Sciatic nerve (tissue), 2 donors: Measurements from ENCODE around the gene HGF. TPM values are rescaled to one million over a fixed set of nuclear protein-coding genes. Genes with fewer than 3 reads are reported as not detected.
A peak's percentile ranks its signal among the peaks of the same experiment; 100 is the strongest.

Experiments
- ATAC-seq: fragments of 200-7000 bp; cut with Tn5 transposase; one replicate; pipeline ENCODE4 v1.9.1; 2020; ENCODE audit warnings: mild to moderate bottlenecking, moderate library complexity
- DNase-seq: peaks from one replicate; pipeline ENCODE4 v3.0.0-alpha.2; 2020; ENCODE audit warnings: low spot score
- intact Hi-C: fragments of 100-400 bp; cut with DNase I; formaldehyde crosslinking; loops from one replicate; pipeline ENCODE4 v1.14.2; 2022
- total RNA-seq: library from RNA; stranded (reverse); fragmentation: NEBNext Ultra II Directional; extraction: Animal tissue kit (Norgen Biotek cat#: 25700); gene quantifications from one replicate; pipeline ENCODE4 v1.2.1, GENCODE V29; 2021
- donor health status: DM: no; HTN: no; CAD: no.
- donor health status: DM: no; HTN: no; CAD: no.

HGF gene
- total RNA-seq, 1 donor from 2014 or later, result 48.8 TPM

DNA sequence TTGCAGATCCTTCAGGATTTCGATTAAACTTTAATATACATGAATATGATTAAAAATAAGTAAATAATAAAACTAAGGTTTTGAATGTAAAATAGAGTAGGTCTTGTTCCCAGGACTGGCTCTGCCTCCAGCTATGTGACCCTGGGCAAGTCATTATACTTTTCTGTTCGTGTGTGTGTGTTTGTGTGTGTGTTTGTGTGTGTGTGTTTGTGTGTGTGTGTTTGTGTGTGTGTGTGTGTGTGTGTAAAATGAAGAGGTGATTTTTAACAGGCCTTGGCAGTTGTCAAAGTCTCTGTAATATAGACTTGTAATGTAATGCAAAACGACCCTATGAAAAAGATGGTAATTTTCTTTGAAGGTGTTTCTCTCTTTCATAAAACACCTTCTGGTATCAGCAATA, 79.2 kb downstream of the HGF start:
- ATAC-seq, result no peak
- no peak for DNase-seq
- intact Hi-C loops, result no loop called here

DNA sequence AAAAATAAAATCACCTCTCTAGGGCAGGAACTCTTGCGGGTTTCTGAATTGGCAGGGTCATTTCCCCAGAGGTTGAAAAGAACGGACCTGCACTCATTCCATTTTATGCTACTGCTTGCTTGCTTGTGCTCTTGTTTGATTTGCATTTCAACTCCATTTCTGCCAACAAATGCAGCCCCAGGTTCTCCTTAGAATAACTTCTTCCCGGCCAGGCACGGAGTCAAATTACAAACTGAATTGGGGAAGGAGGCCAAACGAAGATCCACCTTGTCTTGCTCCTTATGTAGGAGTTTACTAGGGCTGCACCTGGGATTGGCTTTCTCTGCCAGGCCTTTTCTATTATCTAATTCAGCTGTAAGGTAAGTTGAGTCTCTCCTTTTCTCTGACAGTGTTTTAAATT, 79.6 kb downstream of the HGF start:
- intact Hi-C loops, result no loop called here
- no peak for ATAC-seq
- DNase-seq, result no peak

DNA sequence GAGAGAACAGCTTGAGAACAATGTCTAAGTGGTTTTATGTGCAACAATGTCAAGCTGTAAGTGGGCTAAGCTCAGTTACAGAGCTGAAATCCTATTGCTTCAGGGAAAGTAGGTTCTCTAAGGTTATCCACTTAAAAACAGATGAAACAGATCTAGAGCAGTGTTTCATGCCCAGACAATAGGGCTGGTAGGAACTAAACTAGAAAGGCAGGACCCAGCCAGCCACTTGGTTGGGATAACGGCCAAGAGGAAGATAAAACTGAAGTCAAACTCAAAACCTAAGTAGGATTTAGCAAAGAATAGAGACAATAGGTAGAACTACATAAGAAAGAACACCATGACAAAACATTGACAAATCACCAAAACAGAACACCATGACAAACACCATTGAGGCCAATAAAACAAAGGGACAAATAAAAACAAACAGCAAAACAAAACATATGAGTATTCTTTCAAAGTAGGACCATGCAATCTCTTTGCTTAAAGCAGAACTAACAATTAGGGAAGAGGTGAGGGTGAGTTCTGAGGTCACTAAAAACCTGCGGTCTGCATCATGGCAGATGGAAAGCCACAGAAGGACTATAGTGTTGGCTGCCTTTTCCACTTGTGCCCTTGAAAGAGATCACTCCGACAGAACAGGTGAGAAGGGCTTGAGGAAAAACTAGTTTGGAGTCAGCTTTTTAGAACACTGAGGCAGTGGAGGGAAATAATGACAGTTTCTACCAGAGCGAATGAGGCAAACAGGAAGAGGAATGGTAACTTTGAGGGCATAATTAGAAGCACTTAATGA, 81.0 kb downstream of the HGF start:
- intact Hi-C loops, result no loop called here
- ATAC-seq (no peak), DNase-seq (no peak)

DNA sequence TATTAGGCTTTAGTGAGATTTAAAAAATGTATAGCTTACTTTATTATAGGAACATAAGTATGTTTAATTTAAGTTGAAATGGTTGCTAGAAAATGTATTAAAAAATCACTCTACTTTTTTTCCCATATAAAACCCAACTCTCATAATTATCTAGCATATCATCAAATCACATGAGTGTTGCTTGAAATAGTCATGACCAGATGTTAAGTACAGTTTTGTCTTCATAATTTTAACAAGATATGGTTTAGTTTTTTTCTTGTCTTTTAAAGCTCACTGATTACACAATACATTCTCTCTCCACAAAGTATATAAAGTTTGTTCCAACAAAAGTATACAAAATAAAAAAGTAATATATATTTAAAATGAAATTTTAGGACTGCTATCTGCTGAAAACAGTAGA, 82.8 kb downstream of the HGF start:
- no peak for DNase-seq
- intact Hi-C loops, result no loop called here

DNA sequence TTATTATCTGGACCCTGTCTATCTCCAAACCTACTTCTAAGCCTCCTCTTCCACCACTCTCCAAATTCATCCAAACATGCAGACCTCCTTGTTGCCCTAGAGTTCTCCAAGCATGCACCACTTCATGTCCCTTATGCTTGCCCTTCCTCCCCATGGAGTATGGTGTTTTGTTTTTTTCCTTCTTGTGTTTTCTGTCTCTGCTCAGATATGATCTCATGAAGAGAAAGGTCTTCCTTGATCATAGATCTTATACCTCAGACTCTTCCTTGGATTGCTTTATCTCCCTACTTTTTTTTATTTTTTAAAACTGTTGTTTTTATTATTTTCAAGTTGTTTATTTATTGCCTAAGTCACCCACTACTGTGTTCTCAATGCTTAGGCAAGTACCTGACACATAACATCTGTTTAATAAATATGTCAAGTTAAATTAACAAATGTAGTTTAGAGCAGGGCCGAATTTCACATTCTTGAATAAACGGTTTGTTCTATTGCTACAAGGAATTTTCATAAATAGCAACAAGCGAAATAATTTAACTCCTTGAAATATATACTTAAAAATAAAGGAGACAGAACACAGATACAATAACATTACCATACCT, 84.5 kb downstream of the HGF start:
- no peak for ATAC-seq
- DNase-seq, result no peak
- intact Hi-C loops, result no loop called here

More for the DNA sequence above, 82.8 kb downstream of the HGF start:
- no peak for ATAC-seq

DNA sequence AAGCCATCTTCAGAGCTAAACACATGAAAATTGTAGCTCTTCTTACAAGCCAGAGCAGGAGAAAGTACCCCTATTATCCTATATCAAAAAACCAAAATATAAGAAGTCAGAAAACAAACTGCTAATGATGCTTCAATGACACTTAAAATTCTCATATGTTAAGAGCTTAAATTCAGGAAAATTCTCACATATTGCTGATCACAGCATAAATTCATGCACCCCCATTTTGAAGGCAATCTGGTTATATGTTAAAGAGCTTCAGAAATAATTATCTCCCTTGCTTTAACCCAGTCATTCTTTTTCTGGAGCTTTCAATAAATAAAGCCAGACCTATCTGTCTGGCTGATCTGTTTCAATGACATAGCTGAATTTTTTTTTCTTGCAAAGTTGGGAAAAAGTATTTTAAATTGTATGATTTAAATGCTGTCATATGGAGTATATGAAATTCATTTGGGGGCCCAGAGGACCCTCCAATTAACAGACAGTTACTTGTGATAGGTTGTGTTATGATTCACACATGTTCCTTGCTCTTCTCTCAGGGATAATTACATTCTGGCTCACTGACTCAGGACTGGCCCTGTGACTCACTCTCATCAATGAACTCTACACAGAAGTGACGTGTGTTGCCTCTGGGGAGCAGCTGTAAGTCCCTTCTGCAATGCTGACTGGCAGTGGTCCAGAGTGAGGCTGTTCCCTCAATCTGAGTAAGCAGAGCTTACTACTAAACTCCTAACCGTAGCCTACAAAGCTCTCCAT, 85.2 kb downstream of the HGF start:
- intact Hi-C loops, result no loop called here
- DNase-seq, result peak; percentile 93
- peak; percentile 97 for ATAC-seq

DNA sequence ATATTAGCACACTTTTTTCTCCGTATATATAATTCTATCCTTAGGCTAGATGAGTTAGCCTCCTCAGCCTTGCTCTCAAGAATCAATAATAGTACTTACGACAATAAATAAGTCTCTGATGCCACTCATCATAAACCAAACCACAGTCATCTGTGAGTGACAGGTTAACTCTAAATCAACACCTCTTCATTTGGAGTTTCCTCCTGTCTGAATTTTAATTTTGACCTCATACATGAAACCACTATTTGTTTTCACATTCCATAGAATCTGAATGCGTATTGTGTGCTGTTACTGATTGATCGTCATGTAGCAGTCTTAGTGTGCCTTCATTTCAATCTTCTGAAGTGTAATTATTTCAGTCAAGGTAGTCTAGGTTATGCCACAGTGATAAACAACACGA, 85.8 kb downstream of the HGF start:
- no peak for ATAC-seq
- DNase-seq, result no peak
- intact Hi-C loops, result no loop called here

DNA sequence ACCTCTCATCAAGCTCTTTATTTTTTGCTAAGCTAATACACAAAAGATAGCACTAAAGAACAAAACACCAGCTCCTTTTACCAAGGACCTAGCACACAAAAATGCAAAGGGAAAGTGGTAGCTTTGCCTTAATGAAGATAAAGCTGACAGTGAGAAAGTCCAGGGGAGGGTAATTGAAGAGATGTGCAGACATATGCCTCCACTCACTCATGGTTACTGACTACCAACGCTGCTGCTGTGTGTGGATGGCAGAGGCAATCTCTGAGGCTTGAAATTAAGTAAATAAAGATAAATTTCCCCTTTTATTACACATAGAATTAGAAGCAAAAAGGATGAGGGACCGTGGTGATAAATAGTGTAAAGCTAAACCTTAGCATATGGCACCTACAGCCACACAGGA, 87.0 kb downstream of the HGF start:
- no peak for ATAC-seq
- intact Hi-C loops, result no loop called here
- no peak for DNase-seq

DNA sequence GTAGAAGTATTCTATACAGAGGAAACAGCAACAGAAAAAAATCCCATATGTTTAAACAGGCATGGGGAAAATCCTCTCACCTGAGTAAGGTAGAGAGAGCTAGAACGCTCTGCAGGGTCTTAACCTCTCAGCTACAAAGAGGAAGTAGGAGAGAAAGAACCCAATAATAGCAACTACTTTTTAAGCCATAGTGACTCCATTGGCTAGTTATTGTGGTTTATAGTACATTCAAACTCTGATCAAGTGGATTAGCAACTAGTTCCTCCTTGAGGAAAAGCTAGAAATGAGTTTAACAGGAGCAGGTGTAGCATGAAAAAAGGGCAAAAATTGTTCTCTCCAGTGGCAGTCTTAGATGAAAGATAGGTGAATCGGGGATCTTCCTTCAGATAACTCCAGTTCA, 89.7 kb downstream of the HGF start:
- DNase-seq (no peak), ATAC-seq (no peak)
- intact Hi-C loops, result no loop called here

DNA sequence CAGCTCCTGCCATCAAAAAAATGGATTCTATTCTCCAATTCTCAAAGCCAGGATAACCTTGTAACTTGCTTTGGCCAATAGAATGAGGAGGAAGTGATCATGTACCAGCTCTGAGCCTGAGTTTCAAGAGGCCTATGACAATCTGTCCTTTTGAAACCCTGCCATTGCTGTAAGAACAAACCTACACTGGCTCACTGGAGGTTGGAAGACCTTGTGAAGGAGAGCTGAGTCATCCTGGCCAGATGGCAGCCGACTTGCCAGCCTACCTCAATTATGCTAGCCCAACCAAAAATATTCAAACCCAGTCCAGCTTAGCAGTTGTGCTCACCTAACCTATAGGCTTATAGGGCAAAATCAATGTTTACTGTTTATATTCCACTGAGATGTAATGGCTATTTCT, 93.0 kb downstream of the HGF start:
- DNase-seq, result no peak
- intact Hi-C loops, result no loop called here

DNA sequence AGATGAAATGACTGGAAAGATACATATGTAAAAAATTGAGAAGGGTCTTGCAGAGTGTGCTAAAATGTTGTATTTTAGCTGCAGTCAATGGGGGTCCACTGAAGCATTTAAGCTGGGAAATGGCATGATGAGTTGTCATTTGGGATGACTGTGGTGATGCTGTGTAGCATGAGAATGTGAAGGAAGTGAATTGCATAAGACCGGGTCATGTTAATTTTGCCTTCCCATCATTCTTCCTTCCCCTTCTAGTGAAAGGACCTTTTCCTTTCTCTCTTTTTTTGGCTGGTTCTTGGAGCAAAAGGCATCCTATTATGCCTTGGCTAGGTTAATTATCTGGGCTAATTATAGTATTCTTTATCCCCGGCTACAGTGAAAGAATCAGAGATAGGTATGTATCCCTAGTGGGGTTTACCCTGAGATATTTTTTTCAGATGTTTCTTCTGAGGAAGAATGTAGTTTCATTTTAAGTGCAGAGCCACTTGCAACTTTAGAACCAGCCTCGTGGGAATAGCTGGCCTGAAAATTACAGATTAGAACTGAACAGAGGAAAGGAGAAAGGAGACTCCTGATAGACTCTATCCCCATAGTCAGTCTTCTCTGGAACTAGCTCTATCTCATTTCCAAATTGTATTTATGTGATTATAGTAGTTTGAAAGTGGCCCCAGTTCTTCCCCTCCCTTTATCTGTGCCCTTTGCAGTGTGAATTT, 93.6 kb downstream of the HGF start:
- ATAC-seq (peak; percentile 30), DNase-seq (no peak)
- intact Hi-C loops, result no loop called here

More for the DNA sequence above, 93.0 kb downstream of the HGF start:
- no peak for ATAC-seq

DNA sequence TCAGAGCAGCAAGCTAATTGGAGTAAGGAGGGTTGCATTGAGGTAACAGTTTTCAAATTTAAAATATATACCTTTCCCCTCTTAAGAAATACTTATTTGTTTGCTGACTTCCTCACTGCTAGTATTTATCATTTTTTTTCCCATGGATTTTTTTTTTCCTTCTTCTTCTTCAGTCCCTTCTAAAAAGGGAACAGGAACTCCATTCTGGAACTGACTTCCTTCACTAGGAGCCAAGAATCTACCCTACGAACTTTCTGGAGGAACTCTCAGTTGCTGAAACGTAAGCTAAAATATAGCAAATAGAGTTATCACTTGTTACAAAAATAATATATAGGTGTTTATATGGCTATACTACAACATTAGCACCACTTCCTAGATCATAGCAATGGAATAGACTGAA, 95.4 kb downstream of the HGF start:
- ATAC-seq, result no peak
- no peak for DNase-seq
- intact Hi-C loops, result no loop called here

DNA sequence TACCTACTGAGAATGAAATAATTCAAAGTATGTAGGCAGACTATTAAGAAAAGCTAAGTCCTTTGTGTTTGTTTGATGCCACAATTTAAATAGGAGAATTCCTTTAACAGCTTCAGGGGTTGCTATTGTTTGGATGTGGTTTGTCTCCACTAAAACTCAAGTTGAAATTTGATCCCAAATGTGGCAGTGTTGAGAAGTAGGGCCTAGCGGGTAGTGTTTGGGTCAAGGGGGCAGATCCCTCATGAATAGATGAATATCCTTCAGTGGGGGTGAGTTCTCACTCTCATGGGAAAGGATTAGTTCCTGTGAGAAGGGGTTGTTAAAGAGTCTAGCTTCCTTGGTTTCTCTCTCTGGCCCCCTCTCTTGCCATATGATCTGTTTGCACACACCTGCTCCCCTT, 97.0 kb downstream of the HGF start:
- DNase-seq (no peak), ATAC-seq (no peak)
- intact Hi-C loops, result no loop called here

DNA sequence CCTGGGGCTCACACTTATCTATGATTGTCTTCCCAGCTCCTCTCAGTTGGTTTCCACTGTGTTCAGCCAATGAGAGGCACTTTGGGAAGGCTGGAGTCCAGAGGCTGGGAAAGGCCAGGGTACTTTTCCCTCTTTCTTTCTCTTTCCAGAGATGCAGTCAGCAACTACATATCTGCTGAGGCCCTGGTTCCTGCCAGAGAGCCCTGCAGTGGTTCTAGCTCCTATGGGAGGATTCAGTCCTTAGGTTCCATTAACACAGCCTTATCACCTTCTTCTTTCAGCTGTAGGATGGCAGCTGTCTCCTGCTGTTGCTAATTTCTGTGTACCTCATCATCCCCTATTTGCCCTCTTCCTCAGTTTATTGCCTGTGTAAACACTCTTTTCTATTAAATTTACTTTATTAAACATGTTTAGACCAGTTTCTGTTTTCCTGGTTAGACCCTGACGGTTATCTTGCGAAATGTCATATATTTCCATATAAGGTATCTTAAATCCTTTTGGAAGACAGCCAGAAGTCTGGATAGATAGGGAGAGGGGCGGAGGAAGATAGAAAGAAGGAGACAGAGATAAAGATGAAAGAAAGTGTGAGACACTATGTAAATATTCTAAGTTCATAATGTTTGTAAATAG, 100.3 kb downstream of the HGF start:
- intact Hi-C loops, result no loop called here
- ATAC-seq (no peak), DNase-seq (no peak)

DNA sequence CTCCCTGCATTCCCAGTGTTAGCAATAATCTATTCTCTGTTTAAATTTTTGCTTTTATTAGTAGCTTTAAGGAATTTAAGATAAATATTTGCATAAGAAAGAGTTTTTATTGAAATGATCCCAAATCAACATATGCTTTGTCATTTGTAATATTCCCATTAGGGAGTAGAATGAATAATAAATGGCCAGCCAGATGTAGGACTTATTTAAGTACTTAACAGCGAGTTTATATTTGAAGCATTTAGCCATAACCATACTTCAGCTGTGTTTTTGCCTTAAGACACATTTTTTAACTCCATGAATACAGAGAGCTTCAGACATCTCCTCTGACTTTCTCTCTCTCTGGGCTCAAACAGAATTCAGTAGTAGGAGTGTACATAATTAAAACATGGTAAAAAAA, 103.6 kb downstream of the HGF start:
- ATAC-seq (no peak), DNase-seq (no peak)
- intact Hi-C loops, result no loop called here

DNA sequence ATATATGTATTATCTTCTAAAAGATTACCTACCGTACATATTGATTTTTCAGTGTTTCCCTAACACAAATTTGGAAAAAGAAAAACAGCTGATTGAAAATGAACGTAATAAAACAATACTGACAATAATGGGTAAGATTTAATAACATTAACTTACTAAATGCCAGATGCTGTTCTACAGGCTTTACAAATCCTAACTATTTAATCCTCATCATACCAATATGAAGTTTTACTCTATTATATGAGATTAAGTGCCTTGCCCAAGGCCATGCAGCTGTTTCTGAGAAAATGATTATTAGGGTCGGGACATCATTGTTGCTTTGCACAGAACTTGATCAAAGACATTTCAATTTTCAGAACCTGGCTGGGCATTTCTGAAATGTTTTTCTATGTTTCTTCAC, 104.6 kb downstream of the HGF start:
- no peak for DNase-seq
- intact Hi-C loops, result no loop called here
- ATAC-seq, result no peak

DNA sequence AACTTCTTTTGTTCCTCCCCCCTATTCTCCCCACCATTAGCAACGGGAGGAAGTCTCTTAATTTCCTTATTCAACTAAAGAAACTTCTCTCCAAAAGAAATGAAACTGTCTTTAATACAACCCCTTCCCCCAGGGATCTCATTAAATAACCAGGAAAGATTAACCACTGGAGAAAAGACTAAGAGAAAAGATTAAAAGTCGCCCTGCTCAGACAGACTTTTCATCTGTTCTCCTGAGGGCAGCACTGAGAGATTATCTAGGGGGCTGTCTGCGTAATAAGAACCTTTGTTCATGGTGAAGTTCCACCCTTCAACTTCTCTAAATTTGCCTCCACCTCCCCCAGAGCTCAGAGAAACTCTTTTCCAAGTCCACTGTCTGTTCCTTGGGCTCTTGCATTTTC, 105.5 kb downstream of the HGF start:
- no peak for DNase-seq
- intact Hi-C loops, result no loop called here
- no peak for ATAC-seq

DNA sequence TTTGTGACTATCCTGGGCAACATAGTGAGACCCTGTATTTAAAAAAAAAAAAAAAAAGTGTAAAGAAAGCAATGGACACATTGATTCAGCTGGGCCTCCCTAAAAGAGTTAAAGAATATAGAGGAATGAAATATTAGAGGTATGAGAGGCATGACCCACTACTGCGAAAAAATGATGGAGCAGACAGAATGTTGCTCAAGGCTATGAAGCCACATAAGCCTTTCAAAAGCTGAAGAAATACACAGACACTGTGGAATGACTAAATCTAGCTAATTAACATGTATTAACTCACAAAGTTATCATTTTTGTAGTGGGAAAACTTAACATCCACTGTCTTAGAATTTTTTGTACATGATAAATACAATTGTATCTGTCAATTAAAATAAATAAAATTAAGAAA, 107.3 kb downstream of the HGF start:
- DNase-seq, result no peak
- intact Hi-C loops, result no loop called here
- no peak for ATAC-seq

DNA sequence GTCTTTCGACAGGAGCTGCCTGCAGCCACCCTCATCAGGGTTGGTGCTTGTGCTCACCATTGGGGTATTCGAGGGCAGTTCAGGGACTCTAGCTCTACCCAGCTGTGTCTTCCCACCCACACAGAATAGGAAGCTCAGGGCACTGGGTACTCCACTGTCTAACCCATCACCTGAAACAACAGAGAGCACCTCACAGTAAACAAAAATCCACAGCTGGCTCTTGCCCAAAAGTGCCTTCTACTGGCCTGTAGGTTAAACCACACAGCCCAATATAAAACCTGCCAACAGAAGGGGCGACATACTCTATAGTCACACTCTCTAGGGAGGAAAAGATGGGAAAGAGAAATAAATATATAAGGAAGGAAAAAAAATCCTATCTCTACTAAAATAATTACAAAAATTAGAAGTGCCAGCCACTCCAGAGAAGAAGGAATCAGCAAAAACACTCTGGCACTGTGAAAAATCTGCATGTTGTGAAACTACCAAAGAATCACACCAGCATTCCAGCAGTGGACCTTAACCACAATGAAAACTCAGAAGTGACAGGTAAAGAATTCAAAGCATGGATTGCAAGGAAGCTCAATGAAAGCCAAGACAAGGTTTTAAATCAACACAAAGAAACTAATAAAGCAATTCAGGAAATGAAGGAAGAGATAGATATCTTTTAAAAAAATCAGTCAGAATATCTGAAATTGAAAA, 110.0 kb downstream of the HGF start:
- no peak for DNase-seq
- intact Hi-C loops, result no loop called here
- no peak for ATAC-seq
